HepG2 (cell line): ENCODE measurements around the gene PPCDC. TPM values are rescaled to one million over a fixed set of nuclear protein-coding genes. Genes with fewer than 3 reads are reported as not detected.
A peak's percentile ranks its signal among the peaks of the same experiment; 100 is the strongest.

Experiments
- GABPB1 ChIP-seq: IDR thresholded peaks from 2 replicates; pipeline ENCODE4 v1.6.1; 2016; ENCODE audit warnings: mild to moderate bottlenecking, missing genetic modification reagents, moderate library complexity, missing compliant biosample characterization
- GATAD1 ChIP-seq: IDR thresholded peaks from 2 replicates; pipeline ENCODE4 v1.6.1; 2016; ENCODE audit warnings: missing genetic modification reagents, missing compliant biosample characterization
- KDM3A ChIP-seq: IDR thresholded peaks from 2 replicates; pipeline ENCODE4 v1.6.1; 2018; ENCODE audit warnings: low read depth, missing compliant biosample characterization
- POLR2AphosphoS5 ChIP-seq: IDR thresholded peaks from 2 replicates; pipeline ENCODE4 v1.6.1; 2012; ENCODE audit warnings: low read depth, low read length
- PRPF4 ChIP-seq: fragments of 200-400 bp; formaldehyde crosslinking; IDR thresholded peaks from 2 replicates; pipeline ENCODE4 v1.6.1; 2016; ENCODE audit warnings: low read length, low read depth; ENCODE audit not compliant: poor library complexity, severe bottlenecking
- RAD51 ChIP-seq: fragments of 450-650 bp; IDR thresholded peaks from 2 replicates; pipeline ENCODE4 v1.6.1; 2016; ENCODE audit warnings: borderline replicate concordance
- RELA ChIP-seq: sonication (generic); formaldehyde crosslinking; IDR thresholded peaks from 2 replicates; pipeline ENCODE4 v1.4.0; 2020; ENCODE audit warnings: missing genetic modification reagents
- ZNF253 ChIP-seq: sonication (generic); formaldehyde crosslinking; IDR thresholded peaks from 2 replicates; pipeline ENCODE4 v1.8.0; 2022; ENCODE audit warnings: mild to moderate bottlenecking, missing genetic modification reagents, borderline replicate concordance
- ZNF781 ChIP-seq: sonication (generic); formaldehyde crosslinking; IDR thresholded peaks from 2 replicates; pipeline ENCODE4 v1.5.1; 2020; ENCODE audit warnings: borderline replicate concordance, mild to moderate bottlenecking, missing genetic modification reagents; ENCODE audit errors: not compliant biosample characterization
- ZNF782 ChIP-seq: sonication (generic); formaldehyde crosslinking; IDR thresholded peaks from 2 replicates; pipeline ENCODE4 v1.4.0; 2020; ENCODE audit warnings: missing genetic modification reagents, mild to moderate bottlenecking, borderline replicate concordance
- ZNF83 ChIP-seq: sonication (generic); formaldehyde crosslinking; IDR thresholded peaks from 2 replicates; pipeline ENCODE4 v1.4.0; 2020; ENCODE audit warnings: missing genetic modification reagents, mild to moderate bottlenecking, borderline replicate concordance
- ZSCAN12 ChIP-seq: sonication (generic); formaldehyde crosslinking; IDR thresholded peaks from 2 replicates; pipeline ENCODE4 v1.9.0; 2021; ENCODE audit warnings: mild to moderate bottlenecking, missing genetic modification reagents
- polyA plus RNA-seq, 8 experiments: library from polyadenylated mRNA; depleted of rRNA in 3 of 8; stranded (reverse) in 7 of 8; unstranded in 1 of 8; fragments of >200 nt; fragmentation: Illumina TruSeq in 4 of 8; extraction: Trizol in 4 of 8; gene quantifications; 2 replicates each; pipeline versions ENCODE4 v1.2.1 to v1.2.3, GENCODE V29; 2011 to 2016; ENCODE audit warnings: low read depth in 4 of 8, missing spikeins in 1 of 8, mixed read lengths in 1 of 8; ENCODE audit not compliant: insufficient read depth in 1 of 8
- total RNA-seq, 5 experiments: library from RNA; depleted of rRNA; stranded (reverse); fragments of >200 nt; fragmentation: Illumina TruSeq; extraction: Trizol; gene quantifications; 2 replicates each; pipeline ENCODE4 v1.2.3, GENCODE V29; 2016; ENCODE audit warnings: low read depth in 1 of 5
- TF ChIP-seq, protein P1 (sequence below), 2 experiments: sonication (generic) in 1 of 2; formaldehyde crosslinking in 1 of 2; IDR thresholded peaks; 2 replicates each; pipeline versions ENCODE4 v1.6.1 to v1.9.0; 2014 to 2022; ENCODE audit warnings: antibody characterized with exemption in 1 of 2, borderline replicate concordance in 1 of 2, inconsistent platforms in 1 of 2, low read depth in 1 of 2, missing genetic modification reagents in 1 of 2
- TF ChIP-seq, protein P2 (sequence below): sonication (generic); formaldehyde crosslinking; IDR thresholded peaks from 2 replicates; pipeline ENCODE4 v1.4.0; 2020; ENCODE audit warnings: missing genetic modification reagents, borderline replicate concordance

Gene PPCDC
- total and polyA plus RNA-seq, 2 of the 13 experiments (the other 11 are each of a cell fraction or from before 2014, with no cell fraction given), result 12.3 to 12.8 TPM

DNA sequence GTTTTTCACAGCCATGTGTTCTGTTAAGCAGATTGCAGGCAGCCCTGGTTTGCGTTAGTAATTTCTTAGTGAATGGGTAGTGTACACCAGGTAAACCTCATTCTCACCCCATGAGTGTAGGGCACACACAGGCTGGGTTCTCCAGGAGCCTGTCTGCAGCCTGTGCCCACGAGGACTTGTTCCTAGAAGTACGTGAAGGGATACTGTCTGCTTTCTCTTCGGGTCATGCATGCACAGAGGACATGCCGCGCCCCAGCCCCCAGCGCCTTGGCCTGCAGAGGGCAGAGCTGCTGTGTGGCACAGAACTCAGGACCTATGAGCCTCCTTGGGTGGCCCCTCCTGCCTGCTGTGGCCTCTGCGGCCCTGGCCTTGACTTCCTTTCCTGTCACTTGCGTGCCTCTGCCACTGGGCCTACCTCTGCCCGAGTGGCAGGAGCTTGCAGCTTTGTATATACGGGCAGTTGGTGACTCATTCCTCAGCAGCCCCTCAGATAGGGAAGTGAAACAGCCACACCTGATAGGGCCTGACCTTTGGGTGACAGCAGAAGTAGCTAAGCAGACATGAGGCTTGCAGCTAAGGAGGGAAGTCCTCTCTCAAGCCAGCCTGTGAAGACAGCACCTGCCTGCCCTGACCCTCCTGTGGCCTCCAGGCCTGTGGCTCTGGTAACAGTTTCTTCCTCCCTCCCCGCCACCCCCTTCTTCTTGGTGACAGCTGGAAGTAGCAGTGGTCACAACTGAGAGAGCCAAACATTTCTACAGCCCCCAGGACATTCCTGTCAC, 19.5 kb downstream of the PPCDC start (continued):
- peak; percentile 24; the same call in 1 of the 2 replicates for TF ChIP-seq KDM3A
- peak; percentile 68 for TF ChIP-seq GATAD1 (CRISPR knock-in tag)
- TF ChIP-seq, protein P1, sequence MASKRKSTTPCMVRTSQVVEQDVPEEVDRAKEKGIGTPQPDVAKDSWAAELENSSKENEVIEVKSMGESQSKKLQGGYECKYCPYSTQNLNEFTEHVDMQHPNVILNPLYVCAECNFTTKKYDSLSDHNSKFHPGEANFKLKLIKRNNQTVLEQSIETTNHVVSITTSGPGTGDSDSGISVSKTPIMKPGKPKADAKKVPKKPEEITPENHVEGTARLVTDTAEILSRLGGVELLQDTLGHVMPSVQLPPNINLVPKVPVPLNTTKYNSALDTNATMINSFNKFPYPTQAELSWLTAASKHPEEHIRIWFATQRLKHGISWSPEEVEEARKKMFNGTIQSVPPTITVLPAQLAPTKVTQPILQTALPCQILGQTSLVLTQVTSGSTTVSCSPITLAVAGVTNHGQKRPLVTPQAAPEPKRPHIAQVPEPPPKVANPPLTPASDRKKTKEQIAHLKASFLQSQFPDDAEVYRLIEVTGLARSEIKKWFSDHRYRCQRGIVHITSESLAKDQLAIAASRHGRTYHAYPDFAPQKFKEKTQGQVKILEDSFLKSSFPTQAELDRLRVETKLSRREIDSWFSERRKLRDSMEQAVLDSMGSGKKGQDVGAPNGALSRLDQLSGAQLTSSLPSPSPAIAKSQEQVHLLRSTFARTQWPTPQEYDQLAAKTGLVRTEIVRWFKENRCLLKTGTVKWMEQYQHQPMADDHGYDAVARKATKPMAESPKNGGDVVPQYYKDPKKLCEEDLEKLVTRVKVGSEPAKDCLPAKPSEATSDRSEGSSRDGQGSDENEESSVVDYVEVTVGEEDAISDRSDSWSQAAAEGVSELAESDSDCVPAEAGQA (IDR thresholded peaks at IDR 0.05; ENCODE audit: low read depth), result peak; percentile 9; the same call in 1 of the 2 replicates
- TF ChIP-seq, protein P1 (CRISPR knock-in tag; IDR thresholded peaks at IDR 0.05; ENCODE audit: borderline replicate concordance), result no peak
- peak; percentile 78 for TF ChIP-seq GABPB1 (CRISPR knock-in tag)
- no peak for TF ChIP-seq PRPF4
- TF ChIP-seq ZNF781 (CRISPR knock-in tag), result no peak
- TF ChIP-seq ZNF253 (CRISPR knock-in tag), result 0 out of 2 replicates have a peak, but pooled peaks have one; percentile 40
- no peak for TF ChIP-seq ZNF782 (CRISPR knock-in tag)
- TF ChIP-seq, protein P2, sequence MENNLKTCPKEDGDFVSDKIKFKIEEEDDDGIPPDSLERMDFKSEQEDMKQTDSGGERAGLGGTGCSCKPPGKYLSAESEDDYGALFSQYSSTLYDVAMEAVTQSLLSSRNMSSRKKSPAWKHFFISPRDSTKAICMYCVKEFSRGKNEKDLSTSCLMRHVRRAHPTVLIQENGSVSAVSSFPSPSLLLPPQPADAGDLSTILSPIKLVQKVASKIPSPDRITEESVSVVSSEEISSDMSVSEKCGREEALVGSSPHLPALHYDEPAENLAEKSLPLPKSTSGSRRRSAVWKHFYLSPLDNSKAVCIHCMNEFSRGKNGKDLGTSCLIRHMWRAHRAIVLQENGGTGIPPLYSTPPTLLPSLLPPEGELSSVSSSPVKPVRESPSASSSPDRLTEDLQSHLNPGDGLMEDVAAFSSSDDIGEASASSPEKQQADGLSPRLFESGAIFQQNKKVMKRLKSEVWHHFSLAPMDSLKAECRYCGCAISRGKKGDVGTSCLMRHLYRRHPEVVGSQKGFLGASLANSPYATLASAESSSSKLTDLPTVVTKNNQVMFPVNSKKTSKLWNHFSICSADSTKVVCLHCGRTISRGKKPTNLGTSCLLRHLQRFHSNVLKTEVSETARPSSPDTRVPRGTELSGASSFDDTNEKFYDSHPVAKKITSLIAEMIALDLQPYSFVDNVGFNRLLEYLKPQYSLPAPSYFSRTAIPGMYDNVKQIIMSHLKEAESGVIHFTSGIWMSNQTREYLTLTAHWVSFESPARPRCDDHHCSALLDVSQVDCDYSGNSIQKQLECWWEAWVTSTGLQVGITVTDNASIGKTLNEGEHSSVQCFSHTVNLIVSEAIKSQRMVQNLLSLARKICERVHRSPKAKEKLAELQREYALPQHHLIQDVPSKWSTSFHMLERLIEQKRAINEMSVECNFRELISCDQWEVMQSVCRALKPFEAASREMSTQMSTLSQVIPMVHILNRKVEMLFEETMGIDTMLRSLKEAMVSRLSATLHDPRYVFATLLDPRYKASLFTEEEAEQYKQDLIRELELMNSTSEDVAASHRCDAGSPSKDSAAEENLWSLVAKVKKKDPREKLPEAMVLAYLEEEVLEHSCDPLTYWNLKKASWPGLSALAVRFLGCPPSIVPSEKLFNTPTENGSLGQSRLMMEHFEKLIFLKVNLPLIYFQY, result peak; percentile 80; the same call in 1 of the 2 replicates
- 0 out of 2 replicates have a peak, but pooled peaks have one; percentile 23 for TF ChIP-seq POLR2AphosphoS5
- TF ChIP-seq RAD51, result no peak
- TF ChIP-seq ZNF83 (CRISPR knock-in tag), result no peak; the same call in 1 of the 2 replicates
- no peak for TF ChIP-seq ZSCAN12 (CRISPR knock-in tag)
- no peak for TF ChIP-seq RELA (CRISPR knock-in tag)
